SK-N-SH treated with all-trans-retinoic acid at 6 μM for 48 hours (cell line): ENCODE data around the gene TCEAL3.

Experiments
- ATAC-seq: fragments of 200-7000 bp; cut with Tn5 transposase; 3 replicates; pipeline ENCODE4 v1.9.1; 2020; ENCODE audit warnings: mild to moderate bottlenecking, moderate library complexity
- ARNTL ChIP-seq: fragments of 450-650 bp; formaldehyde crosslinking; IDR thresholded peaks from 2 replicates; pipeline ENCODE4 v1.5.0; 2020; ENCODE audit warnings: low read depth, mild to moderate bottlenecking, moderate library complexity, borderline replicate concordance
- BACH2 ChIP-seq: fragments of 250-450 bp; sonication (Bioruptor Pico); IDR thresholded peaks from 2 replicates; pipeline ENCODE4 v1.9.0; 2021; ENCODE audit warnings: mild to moderate bottlenecking, borderline replicate concordance
- CSDC2 ChIP-seq: fragments of 250-450 bp; sonication (Bioruptor Pico); IDR thresholded peaks from 2 replicates; pipeline ENCODE4 v1.5.0; 2020; ENCODE audit warnings: mild to moderate bottlenecking, moderate library complexity
- ESRRG ChIP-seq: fragments of 250-450 bp; sonication (Bioruptor Pico); IDR thresholded peaks from 2 replicates; pipeline ENCODE4 v1.6.1; 2021; ENCODE audit warnings: mild to moderate bottlenecking
- GLIS3 ChIP-seq: fragments of 250-450 bp; sonication (Bioruptor Pico); IDR thresholded peaks from 2 replicates; pipeline ENCODE4 v1.5.0; 2020; ENCODE audit warnings: mild to moderate bottlenecking, moderate library complexity
- ISL1 ChIP-seq: fragments of 250-450 bp; sonication (Bioruptor Pico); IDR thresholded peaks from 2 replicates; pipeline ENCODE4 v2.1.2; 2022; ENCODE audit warnings: mild to moderate bottlenecking, moderate library complexity
- OSR1 ChIP-seq: fragments of 250-450 bp; sonication (Bioruptor Pico); IDR thresholded peaks from 2 replicates; pipeline ENCODE4 v1.8.0; 2022; ENCODE audit warnings: moderate library complexity, mild to moderate bottlenecking, inconsistent platforms
- PPARA ChIP-seq: fragments of 250-450 bp; sonication (Bioruptor Pico); IDR thresholded peaks from 2 replicates; pipeline ENCODE4 v1.5.0; 2020; ENCODE audit warnings: mild to moderate bottlenecking, borderline replicate concordance
- RARB ChIP-seq: fragments of 250-450 bp; sonication (Bioruptor Pico); IDR thresholded peaks from 2 replicates; pipeline ENCODE4 v1.8.0; 2021; ENCODE audit warnings: mild to moderate bottlenecking, moderate library complexity
- TCF4 ChIP-seq: fragments of 250-450 bp; sonication (Bioruptor Pico); IDR thresholded peaks from 2 replicates; pipeline ENCODE4 v1.8.0; 2021; ENCODE audit warnings: mild to moderate bottlenecking, moderate library complexity, borderline replicate concordance
- TOX ChIP-seq: fragments of 250-450 bp; sonication (Bioruptor Pico); IDR thresholded peaks from 2 replicates; pipeline ENCODE4 v1.8.0; 2021; ENCODE audit warnings: mild to moderate bottlenecking, moderate library complexity, borderline replicate concordance
- ZC3H10 ChIP-seq: fragments of 250-450 bp; sonication (Bioruptor Pico); IDR thresholded peaks from 2 replicates; pipeline ENCODE4 v1.5.1; 2021; ENCODE audit warnings: mild to moderate bottlenecking, moderate library complexity
- ZFP3 ChIP-seq: fragments of 250-450 bp; sonication (Bioruptor Pico); IDR thresholded peaks from 2 replicates; pipeline ENCODE4 v1.5.0; 2020; ENCODE audit warnings: mild to moderate bottlenecking, moderate library complexity
- ZFP30 ChIP-seq: fragments of 450-650 bp; formaldehyde crosslinking; IDR thresholded peaks from 2 replicates; pipeline ENCODE4 v1.5.0; 2022; ENCODE audit warnings: mild to moderate bottlenecking, moderate library complexity
- ZNF70 ChIP-seq: fragments of 450-650 bp; formaldehyde crosslinking; IDR thresholded peaks from 2 replicates; pipeline ENCODE4 v1.5.0; 2020; ENCODE audit warnings: mild to moderate bottlenecking, moderate library complexity
- TF ChIP-seq, protein P1 (sequence below): fragments of 250-450 bp; sonication (Bioruptor Pico); IDR thresholded peaks from 2 replicates; pipeline ENCODE4 v1.5.0; 2020; ENCODE audit warnings: mild to moderate bottlenecking, moderate library complexity
- TF ChIP-seq, protein P2 (sequence below): fragments of 250-450 bp; sonication (Bioruptor Pico); IDR thresholded peaks from 2 replicates; pipeline ENCODE4 v1.8.0; 2021; ENCODE audit warnings: low read depth, mild to moderate bottlenecking, moderate library complexity, borderline replicate concordance
- TF ChIP-seq, protein P3 (sequence below): fragments of 250-450 bp; sonication (Bioruptor Pico); IDR thresholded peaks from 2 replicates; pipeline ENCODE4 v1.5.1; 2021; ENCODE audit warnings: mild to moderate bottlenecking, moderate library complexity
- TF ChIP-seq, protein P4 (sequence below): fragments of 250-450 bp; sonication (Bioruptor Pico); IDR thresholded peaks from 2 replicates; pipeline ENCODE4 v1.8.0; 2020; ENCODE audit warnings: mild to moderate bottlenecking, moderate library complexity, borderline replicate concordance

The TCEAL3 gene

DNA sequence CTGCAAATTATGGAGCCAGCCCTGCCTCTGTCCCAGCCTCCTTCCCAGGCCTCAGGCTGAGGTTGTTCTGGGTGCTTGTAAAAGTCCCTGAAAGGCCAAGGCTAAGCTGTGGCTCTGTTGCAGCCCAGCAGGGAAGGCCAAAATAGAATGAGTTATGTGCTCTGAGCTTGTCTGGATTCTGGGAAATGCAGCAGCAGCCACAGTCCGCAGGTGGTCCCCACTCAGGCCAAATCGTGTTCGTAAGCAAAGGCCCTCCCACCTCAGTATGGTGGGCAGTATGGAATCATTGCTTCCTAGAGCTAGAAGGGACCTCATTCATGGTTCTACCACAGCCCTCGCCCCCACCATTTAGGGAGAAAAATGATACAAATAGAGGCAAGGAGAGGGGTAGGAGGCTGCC is 16.3 kb downstream of the TCEAL3 start (continued):
- TF ChIP-seq, protein P1, sequence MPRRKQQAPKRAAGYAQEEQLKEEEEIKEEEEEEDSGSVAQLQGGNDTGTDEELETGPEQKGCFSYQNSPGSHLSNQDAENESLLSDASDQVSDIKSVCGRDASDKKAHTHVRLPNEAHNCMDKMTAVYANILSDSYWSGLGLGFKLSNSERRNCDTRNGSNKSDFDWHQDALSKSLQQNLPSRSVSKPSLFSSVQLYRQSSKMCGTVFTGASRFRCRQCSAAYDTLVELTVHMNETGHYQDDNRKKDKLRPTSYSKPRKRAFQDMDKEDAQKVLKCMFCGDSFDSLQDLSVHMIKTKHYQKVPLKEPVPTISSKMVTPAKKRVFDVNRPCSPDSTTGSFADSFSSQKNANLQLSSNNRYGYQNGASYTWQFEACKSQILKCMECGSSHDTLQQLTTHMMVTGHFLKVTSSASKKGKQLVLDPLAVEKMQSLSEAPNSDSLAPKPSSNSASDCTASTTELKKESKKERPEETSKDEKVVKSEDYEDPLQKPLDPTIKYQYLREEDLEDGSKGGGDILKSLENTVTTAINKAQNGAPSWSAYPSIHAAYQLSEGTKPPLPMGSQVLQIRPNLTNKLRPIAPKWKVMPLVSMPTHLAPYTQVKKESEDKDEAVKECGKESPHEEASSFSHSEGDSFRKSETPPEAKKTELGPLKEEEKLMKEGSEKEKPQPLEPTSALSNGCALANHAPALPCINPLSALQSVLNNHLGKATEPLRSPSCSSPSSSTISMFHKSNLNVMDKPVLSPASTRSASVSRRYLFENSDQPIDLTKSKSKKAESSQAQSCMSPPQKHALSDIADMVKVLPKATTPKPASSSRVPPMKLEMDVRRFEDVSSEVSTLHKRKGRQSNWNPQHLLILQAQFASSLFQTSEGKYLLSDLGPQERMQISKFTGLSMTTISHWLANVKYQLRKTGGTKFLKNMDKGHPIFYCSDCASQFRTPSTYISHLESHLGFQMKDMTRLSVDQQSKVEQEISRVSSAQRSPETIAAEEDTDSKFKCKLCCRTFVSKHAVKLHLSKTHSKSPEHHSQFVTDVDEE (CRISPR knock-in tag) = no peak
- TF ChIP-seq, protein P2, sequence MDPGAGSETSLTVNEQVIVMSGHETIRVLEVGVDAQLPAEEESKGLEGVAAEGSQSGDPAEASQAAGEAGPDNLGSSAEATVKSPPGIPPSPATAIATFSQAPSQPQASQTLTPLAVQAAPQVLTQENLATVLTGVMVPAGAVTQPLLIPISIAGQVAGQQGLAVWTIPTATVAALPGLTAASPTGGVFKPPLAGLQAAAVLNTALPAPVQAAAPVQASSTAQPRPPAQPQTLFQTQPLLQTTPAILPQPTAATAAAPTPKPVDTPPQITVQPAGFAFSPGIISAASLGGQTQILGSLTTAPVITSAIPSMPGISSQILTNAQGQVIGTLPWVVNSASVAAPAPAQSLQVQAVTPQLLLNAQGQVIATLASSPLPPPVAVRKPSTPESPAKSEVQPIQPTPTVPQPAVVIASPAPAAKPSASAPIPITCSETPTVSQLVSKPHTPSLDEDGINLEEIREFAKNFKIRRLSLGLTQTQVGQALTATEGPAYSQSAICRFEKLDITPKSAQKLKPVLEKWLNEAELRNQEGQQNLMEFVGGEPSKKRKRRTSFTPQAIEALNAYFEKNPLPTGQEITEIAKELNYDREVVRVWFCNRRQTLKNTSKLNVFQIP = no peak
- TF ChIP-seq, all 23 proteins: peak for 0

DNA sequence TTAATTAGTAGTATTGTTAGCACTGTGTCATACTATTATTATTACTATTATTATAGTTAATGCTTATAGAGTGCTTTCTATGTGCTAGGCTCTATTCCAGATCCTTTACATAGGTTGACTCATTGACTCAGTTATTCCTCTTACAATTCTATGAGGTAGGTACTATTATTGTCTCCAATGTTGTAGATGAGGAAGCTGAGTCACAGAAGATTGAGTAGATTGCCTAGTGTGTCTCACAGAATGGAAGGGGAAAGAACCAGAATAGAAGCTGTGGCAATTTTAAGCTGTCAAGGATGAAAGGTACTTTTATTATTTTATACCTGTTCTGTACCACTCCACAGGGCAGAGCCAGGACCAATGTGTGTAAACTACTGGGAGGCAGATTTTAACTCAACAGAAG is 19.1 kb downstream of the TCEAL3 start:
- ATAC-seq = no peak
- TF ChIP-seq ESRRG (CRISPR knock-in tag) (no peak), ZFP3 (no peak), ISL1 (no peak), GLIS3 (CRISPR knock-in tag) (no peak), ZFP30 (no peak), RARB (CRISPR knock-in tag) (no peak), OSR1 (CRISPR knock-in tag) (no peak), TOX (CRISPR knock-in tag) (no peak), ZC3H10 (CRISPR knock-in tag) (no peak), TCF4 (CRISPR knock-in tag) (no peak), ZNF70 (CRISPR knock-in tag) (no peak), CSDC2 (CRISPR knock-in tag) (no peak), BACH2 (no peak), ARNTL (CRISPR knock-in tag) (no peak), PPARA (CRISPR knock-in tag) (no peak)
- TF ChIP-seq, protein P2 = no peak
- TF ChIP-seq, protein P3, sequence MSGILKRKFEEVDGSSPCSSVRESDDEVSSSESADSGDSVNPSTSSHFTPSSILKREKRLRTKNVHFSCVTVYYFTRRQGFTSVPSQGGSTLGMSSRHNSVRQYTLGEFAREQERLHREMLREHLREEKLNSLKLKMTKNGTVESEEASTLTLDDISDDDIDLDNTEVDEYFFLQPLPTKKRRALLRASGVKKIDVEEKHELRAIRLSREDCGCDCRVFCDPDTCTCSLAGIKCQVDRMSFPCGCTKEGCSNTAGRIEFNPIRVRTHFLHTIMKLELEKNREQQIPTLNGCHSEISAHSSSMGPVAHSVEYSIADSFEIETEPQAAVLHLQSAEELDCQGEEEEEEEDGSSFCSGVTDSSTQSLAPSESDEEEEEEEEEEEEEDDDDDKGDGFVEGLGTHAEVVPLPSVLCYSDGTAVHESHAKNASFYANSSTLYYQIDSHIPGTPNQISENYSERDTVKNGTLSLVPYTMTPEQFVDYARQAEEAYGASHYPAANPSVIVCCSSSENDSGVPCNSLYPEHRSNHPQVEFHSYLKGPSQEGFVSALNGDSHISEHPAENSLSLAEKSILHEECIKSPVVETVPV = no peak
- TF ChIP-seq, protein P1 (CRISPR knock-in tag) = no peak
- TF ChIP-seq, protein P4, sequence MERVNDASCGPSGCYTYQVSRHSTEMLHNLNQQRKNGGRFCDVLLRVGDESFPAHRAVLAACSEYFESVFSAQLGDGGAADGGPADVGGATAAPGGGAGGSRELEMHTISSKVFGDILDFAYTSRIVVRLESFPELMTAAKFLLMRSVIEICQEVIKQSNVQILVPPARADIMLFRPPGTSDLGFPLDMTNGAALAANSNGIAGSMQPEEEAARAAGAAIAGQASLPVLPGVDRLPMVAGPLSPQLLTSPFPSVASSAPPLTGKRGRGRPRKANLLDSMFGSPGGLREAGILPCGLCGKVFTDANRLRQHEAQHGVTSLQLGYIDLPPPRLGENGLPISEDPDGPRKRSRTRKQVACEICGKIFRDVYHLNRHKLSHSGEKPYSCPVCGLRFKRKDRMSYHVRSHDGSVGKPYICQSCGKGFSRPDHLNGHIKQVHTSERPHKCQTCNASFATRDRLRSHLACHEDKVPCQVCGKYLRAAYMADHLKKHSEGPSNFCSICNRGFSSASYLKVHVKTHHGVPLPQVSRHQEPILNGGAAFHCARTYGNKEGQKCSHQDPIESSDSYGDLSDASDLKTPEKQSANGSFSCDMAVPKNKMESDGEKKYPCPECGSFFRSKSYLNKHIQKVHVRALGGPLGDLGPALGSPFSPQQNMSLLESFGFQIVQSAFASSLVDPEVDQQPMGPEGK (CRISPR knock-in tag) = no peak
